Measurements from ENCODE around the gene CATSPERB.
"Not testable (repeated sequence)": the region's sequence is repeated elsewhere in the genome, so short reads cannot be mapped to it uniquely, and the experiment has no call there.

Gene CATSPERB

GRCh38 chr14:91685600-91685999, 46.3 kb downstream of the CATSPERB start:
- TF ChIP-seq, protein P1, sequence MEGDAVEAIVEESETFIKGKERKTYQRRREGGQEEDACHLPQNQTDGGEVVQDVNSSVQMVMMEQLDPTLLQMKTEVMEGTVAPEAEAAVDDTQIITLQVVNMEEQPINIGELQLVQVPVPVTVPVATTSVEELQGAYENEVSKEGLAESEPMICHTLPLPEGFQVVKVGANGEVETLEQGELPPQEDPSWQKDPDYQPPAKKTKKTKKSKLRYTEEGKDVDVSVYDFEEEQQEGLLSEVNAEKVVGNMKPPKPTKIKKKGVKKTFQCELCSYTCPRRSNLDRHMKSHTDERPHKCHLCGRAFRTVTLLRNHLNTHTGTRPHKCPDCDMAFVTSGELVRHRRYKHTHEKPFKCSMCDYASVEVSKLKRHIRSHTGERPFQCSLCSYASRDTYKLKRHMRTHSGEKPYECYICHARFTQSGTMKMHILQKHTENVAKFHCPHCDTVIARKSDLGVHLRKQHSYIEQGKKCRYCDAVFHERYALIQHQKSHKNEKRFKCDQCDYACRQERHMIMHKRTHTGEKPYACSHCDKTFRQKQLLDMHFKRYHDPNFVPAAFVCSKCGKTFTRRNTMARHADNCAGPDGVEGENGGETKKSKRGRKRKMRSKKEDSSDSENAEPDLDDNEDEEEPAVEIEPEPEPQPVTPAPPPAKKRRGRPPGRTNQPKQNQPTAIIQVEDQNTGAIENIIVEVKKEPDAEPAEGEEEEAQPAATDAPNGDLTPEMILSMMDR (IDR thresholded peaks at IDR 0.05; ENCODE audit: low read depth, low read length, missing control alignments): no peak
- in situ Hi-C loops (cut with HindIII; ENCODE audit: low sequenced_read_pairs): no loop called here
- no peak overlapping the region for H3K4me3 ChIP-seq (ENCODE audit: low read depth, low read length)
- no peak for DNase-seq (ENCODE audit: low read depth)

DNA sequence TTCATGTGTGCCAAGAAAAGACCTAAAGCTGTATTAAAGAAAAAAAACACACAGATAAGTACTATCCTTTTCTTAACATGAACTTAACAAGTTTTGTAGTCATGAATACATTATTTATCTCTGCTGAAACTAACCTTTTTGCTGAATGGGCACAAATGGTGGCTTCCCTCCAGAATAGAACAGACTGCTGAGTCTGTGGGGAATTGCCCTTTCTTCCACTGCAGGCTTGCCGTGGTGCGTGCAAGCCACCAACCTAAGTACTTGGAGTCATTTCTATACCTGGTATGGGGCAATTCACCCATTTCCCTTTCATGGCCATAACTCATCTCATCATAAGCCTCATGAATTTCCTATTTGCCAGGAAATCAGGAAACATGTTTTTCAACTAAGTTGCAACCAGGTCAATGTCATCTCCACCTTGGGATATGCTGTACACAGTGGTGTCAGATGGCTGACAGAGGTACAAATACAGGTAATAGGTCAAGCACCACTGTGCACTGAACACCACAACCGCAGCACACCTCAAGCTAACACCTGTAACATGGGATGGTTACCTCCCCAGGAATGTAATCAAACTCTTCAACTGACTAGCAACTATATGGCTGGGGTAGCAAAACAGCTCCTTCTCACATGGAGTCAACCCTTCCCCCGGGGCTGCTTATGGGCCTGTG, 49.9 kb downstream of the CATSPERB start:
- TF ChIP-seq, protein P1 (IDR thresholded peaks at IDR 0.05; ENCODE audit: low read depth, low read length, missing control alignments): no peak
- DNase-seq (ENCODE audit: low read depth): no peak

DNA sequence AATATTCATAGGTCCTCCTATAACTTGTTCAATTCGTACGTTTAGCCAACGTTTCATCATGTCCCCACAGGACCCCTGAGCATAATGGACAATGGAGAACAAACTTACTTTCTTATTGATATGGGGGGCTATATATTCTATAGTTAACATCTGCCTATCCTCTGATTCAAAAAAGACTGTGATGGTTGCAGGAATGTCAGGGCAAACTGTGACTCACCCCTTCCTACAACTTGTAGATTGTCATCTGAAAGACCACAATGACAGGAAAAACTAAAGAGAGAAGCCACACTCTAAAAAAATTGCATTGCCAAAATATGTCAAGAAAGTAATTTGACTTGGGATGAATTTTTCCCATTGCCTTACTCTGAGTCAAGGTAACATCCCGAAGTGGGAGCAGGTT, 50.8 kb downstream of the CATSPERB start:
- no peak overlapping the region for H3K4me3 ChIP-seq (ENCODE audit: low read depth, low read length)
- DNase-seq (ENCODE audit: low read depth): no peak
- TF ChIP-seq, protein P1 (IDR thresholded peaks at IDR 0.05; ENCODE audit: low read depth, low read length, missing control alignments): no peak
- in situ Hi-C loops (cut with HindIII; ENCODE audit: low sequenced_read_pairs): no loop called here

More for the DNA sequence above, 49.9 kb downstream of the CATSPERB start:
- in situ Hi-C loops (cut with HindIII; ENCODE audit: low sequenced_read_pairs): no loop called here
- no peak overlapping the region for H3K4me3 ChIP-seq (ENCODE audit: low read depth, low read length)

GRCh38 chr14:91679273-91679672, 52.6 kb downstream of the CATSPERB start:
- DNase-seq (ENCODE audit: low read depth): no peak
- TF ChIP-seq, protein P1 (IDR thresholded peaks at IDR 0.05; ENCODE audit: low read depth, low read length, missing control alignments): no peak
- in situ Hi-C loops (cut with HindIII; ENCODE audit: low sequenced_read_pairs): no loop called here
- no peak overlapping the region for H3K4me3 ChIP-seq (ENCODE audit: low read depth, low read length)

DNA sequence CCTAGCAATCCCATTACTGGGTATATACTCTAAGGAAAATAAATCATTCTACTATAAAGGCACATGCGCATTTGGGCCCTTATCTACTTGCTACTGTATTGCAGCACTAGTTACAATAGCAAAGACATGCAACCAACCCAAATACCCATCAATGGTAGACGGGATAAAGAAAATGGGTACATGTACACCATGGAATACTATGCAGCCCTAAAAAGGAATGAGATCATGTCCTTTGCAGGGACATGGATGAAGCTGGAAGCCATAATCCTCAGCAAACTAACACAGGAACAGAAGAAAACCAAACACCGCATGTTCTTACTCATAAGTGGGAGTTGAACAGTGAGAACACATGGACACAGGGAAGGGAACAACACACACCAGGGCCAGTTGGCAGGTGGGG, 54.2 kb downstream of the CATSPERB start:
- H3K4me3 ChIP-seq (ENCODE audit: low read depth, low read length); DNase-seq (ENCODE audit: low read depth); in situ Hi-C loops (cut with HindIII; ENCODE audit: low sequenced_read_pairs): not testable (repeated sequence)

DNA sequence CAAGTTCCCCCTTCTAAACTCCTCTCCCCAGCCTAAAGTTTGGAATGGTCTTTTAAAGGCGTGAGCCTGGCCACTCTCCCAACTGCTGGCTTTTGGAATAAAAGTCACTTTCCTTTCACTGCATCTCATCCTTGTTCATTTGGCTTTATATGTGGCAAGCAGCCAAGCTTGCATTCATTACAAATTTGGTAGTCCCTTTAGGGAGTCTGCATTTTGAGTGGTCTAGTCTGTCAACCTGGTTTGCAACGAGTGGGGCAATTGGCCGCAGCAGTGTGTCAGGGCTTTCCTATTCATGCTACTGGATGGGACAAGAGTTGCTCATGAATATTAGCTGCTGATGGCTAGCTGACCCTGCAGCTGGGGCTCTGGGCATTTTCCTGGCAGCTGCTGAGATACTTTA, 57.0 kb downstream of the CATSPERB start:
- in situ Hi-C loops (cut with HindIII; ENCODE audit: low sequenced_read_pairs): no loop called here
- TF ChIP-seq, protein P1 (IDR thresholded peaks at IDR 0.05; ENCODE audit: low read depth, low read length, missing control alignments): no peak
- H3K4me3 ChIP-seq (ENCODE audit: low read depth, low read length): no peak overlapping the region
- DNase-seq (ENCODE audit: low read depth): no peak

GRCh38 chr14:91669867-91670266, 62.0 kb downstream of the CATSPERB start:
- no peak for DNase-seq (ENCODE audit: low read depth)
- H3K4me3 ChIP-seq (ENCODE audit: low read depth, low read length): no peak overlapping the region
- in situ Hi-C loops (cut with HindIII; ENCODE audit: low sequenced_read_pairs): no loop called here
- TF ChIP-seq, protein P1 (IDR thresholded peaks at IDR 0.05; ENCODE audit: low read depth, low read length, missing control alignments): no peak

GRCh38 chr14:91667101-91667500, 64.8 kb downstream of the CATSPERB start:
- H3K4me3 ChIP-seq (ENCODE audit: low read depth, low read length); DNase-seq (ENCODE audit: low read depth); in situ Hi-C loops (cut with HindIII; ENCODE audit: low sequenced_read_pairs): not testable (repeated sequence)
